K562 (cell line): ENCODE measurements around the gene ARHGAP4. TPM values are rescaled to one million over a fixed set of nuclear protein-coding genes. Genes with fewer than 3 reads are reported as not detected.

Experiments used
- BHLHE40 ChIP-seq: IDR thresholded peaks from 2 replicates; pipeline ENCODE4 v1.6.1; 2011; ENCODE audit warnings: low read length, improper control_type of control experiment
- CHCHD3 ChIP-seq: fragments of 250-450 bp; sonication (Bioruptor Pico); IDR thresholded peaks from 2 replicates; pipeline ENCODE4 v2.1.2; 2022; ENCODE audit warnings: mild to moderate bottlenecking
- CHD1 ChIP-seq: fragments of 200-600 bp; sonication (generic); IDR thresholded peaks from one replicate; pipeline ENCODE4 v1.6.1; 2012; ENCODE audit warnings: mild to moderate bottlenecking, moderate library complexity, low read length, inconsistent platforms
- GATAD2B ChIP-seq: fragments of 450-650 bp; IDR thresholded peaks from 2 replicates; pipeline ENCODE4 v1.6.1; 2017; ENCODE audit warnings: mild to moderate bottlenecking, borderline replicate concordance
- ILF3 ChIP-seq: fragments of 450-650 bp; IDR thresholded peaks from 2 replicates; pipeline ENCODE4 v1.6.1; 2018; ENCODE audit warnings: antibody characterized with exemption, mild to moderate bottlenecking, moderate library complexity, borderline replicate concordance
- KDM1A ChIP-seq, 2 experiments: fragments of 450-650 bp; IDR thresholded peaks; 2 replicates each; pipeline ENCODE4 v1.6.1; 2016; ENCODE audit warnings: mild to moderate bottlenecking in 2 of 2
- SAFB2 ChIP-seq: fragments of 200-400 bp; formaldehyde crosslinking; IDR thresholded peaks from 2 replicates; pipeline ENCODE4 v1.6.1; 2018; ENCODE audit warnings: borderline replicate concordance, low read length, low read depth, moderate library complexity; ENCODE audit not compliant: severe bottlenecking
- SPI1 ChIP-seq: IDR thresholded peaks from 2 replicates; pipeline ENCODE4 v1.6.1; 2011; ENCODE audit warnings: low read depth, low read length, control low read depth, borderline replicate concordance
- STAT5A ChIP-seq: IDR thresholded peaks from 2 replicates; pipeline ENCODE4 v1.6.1; 2012; ENCODE audit warnings: low read length, inconsistent platforms, borderline replicate concordance
- ZNF133 ChIP-seq: fragments of 250-450 bp; sonication (Bioruptor Pico); IDR thresholded peaks from 2 replicates; pipeline ENCODE4 v1.4.0; 2020; ENCODE audit warnings: mild to moderate bottlenecking
- ZNF146 ChIP-seq: IDR thresholded peaks from one replicate; pipeline ENCODE4 v1.6.1; 2018; ENCODE audit warnings: missing compliant biosample characterization; ENCODE audit not compliant: unreplicated experiment
- ZNF431 ChIP-seq: sonication (generic); formaldehyde crosslinking; IDR thresholded peaks from 2 replicates; pipeline ENCODE4 v1.8.0; 2022; ENCODE audit warnings: mild to moderate bottlenecking, missing genetic modification reagents
- polyA plus RNA-seq, 8 experiments: library from polyadenylated mRNA; depleted of rRNA in 4 of 8; stranded (reverse) in 5 of 8; unstranded in 3 of 8; fragments of >200 nt; fragmentation: Nextera tagmentation in 2 of 8; fragmentation: Illumina TruSeq in 1 of 8; extraction: Ambion mirVana in 2 of 8; extraction: Trizol in 1 of 8; gene quantifications; 2 replicates each; pipeline versions ENCODE4 v1.2.1 to v1.2.3, GENCODE V29; 2011 to 2014; ENCODE audit warnings: inconsistent platforms in 1 of 8, missing spikeins in 1 of 8
- total RNA-seq, 7 experiments: library from RNA; depleted of rRNA in 6 of 7; stranded (reverse); fragments of >200 nt in 6 of 7; fragmentation: Illumina TruSeq in 2 of 7; extraction: Trizol in 2 of 7; gene quantifications; 2 replicates each; pipeline versions ENCODE4 v1.2.1 to v1.2.3, GENCODE V29; 2011 to 2021; ENCODE audit warnings: low replicate concordance in 1 of 7
- TF ChIP-seq, protein P1 (sequence below): fragments of 450-650 bp; IDR thresholded peaks from 2 replicates; pipeline ENCODE4 v1.6.1; 2016; ENCODE audit warnings: low read depth
- TF ChIP-seq, protein P2 (sequence below): sonication (generic); formaldehyde crosslinking; IDR thresholded peaks from 2 replicates; pipeline ENCODE4 v1.8.0; 2022; ENCODE audit warnings: missing genetic modification reagents, mild to moderate bottlenecking, moderate library complexity, borderline replicate concordance
- TF ChIP-seq, protein P3 (sequence below): sonication (generic); formaldehyde crosslinking; IDR thresholded peaks from 2 replicates; pipeline ENCODE4 v1.4.0; 2020; ENCODE audit warnings: mild to moderate bottlenecking, missing genetic modification reagents
- TF ChIP-seq, protein P4 (sequence below): sonication (generic); formaldehyde crosslinking; IDR thresholded peaks from 2 replicates; pipeline ENCODE4 v1.8.0; 2023; ENCODE audit warnings: mild to moderate bottlenecking, missing genetic modification reagents

Gene ARHGAP4
- total and polyA plus RNA-seq, 9 of the 15 experiments (the other 6 are each of a cell fraction or from before 2014, with no cell fraction given), result 0.30 to 81.8 (median 13.5) TPM

DNA sequence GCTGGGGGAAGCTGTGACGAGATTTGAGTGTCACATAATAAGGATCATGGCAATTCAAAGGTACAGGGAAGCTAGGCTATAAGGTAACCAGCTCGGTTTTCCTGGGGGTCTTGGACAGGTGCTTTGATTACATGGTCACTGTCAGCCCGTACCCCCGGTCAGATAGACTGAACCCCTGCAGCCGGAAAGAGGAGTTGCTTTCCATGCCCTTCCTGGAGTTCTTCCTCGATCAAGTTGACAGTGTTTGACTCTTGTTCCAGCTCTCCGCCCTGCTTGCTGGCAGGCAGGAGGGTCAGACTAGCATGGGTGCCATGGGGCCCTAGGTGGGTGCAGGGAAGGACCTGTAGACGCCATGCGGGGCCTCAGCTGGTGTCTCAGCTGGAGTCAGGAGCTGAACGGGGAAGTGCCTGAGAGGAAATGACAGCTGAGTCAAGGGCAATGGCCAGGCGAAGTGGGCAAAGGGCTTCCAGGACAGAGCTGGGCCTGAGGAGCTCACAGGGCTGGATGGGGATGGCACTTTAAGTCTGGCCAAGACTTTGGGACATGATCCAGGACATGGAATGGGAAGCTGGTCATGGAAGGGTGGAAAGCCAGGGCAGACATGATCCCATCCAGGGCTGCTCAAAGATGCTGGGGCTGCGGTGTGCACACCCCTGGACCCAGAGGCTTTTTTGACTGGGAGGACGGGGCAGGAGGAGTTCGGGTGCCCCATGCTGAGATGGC, 48.1 kb upstream of the ARHGAP4 start (continued):
- TF ChIP-seq, protein P1, sequence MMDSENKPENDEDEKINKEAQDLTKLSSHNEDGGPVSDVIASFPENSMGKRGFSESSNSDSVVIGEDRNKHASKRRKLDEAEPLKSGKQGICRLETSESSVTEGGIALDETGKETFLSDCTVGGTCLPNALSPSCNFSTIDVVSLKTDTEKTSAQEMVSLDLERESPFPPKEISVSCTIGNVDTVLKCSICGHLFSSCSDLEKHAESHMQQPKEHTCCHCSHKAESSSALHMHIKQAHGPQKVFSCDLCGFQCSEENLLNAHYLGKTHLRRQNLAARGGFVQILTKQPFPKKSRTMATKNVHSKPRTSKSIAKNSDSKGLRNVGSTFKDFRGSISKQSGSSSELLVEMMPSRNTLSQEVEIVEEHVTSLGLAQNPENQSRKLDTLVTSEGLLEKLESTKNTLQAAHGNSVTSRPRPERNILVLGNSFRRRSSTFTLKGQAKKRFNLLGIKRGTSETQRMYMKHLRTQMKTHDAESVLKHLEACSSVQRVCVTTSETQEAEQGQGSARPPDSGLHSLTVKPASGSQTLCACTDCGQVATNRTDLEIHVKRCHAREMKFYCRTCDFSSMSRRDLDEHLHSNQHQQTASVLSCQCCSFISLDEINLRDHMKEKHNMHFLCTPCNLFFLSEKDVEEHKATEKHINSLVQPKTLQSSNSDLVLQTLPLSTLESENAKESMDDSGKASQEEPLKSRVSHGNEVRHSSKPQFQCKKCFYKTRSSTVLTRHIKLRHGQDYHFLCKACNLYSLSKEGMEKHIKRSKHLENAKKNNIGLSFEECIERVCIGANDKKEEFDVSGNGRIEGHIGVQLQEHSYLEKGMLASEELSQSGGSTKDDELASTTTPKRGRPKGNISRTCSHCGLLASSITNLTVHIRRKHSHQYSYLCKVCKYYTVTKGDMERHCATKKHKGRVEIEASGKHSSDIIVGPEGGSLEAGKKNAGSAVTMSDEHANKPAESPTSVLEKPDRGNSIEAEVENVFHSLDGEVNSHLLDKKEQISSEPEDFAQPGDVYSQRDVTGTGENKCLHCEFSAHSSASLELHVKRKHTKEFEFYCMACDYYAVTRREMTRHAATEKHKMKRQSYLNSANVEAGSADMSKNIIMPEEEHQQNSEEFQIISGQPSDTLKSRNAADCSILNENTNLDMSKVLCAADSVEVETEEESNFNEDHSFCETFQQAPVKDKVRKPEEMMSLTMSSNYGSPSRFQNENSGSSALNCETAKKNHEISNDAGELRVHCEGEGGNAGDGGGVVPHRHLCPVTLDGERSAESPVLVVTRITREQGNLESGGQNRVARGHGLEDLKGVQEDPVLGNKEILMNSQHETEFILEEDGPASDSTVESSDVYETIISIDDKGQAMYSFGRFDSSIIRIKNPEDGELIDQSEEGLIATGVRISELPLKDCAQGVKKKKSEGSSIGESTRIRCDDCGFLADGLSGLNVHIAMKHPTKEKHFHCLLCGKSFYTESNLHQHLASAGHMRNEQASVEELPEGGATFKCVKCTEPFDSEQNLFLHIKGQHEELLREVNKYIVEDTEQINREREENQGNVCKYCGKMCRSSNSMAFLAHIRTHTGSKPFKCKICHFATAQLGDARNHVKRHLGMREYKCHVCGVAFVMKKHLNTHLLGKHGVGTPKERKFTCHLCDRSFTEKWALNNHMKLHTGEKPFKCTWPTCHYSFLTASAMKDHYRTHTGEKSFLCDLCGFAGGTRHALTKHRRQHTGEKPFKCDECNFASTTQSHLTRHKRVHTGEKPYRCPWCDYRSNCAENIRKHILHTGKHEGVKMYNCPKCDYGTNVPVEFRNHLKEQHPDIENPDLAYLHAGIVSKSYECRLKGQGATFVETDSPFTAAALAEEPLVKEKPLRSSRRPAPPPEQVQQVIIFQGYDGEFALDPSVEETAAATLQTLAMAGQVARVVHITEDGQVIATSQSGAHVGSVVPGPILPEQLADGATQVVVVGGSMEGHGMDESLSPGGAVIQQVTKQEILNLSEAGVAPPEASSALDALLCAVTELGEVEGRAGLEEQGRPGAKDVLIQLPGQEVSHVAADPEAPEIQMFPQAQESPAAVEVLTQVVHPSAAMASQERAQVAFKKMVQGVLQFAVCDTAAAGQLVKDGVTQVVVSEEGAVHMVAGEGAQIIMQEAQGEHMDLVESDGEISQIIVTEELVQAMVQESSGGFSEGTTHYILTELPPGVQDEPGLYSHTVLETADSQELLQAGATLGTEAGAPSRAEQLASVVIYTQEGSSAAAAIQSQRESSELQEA, result no peak
- TF ChIP-seq KDM1A (IDR thresholded peaks at IDR 0.05) (no peak), CHD1 (no peak), ILF3 (no peak), SAFB2 (no peak), SPI1 (peak; percentile 48; the same call in 1 of the 2 replicates), CHCHD3 (CRISPR knock-in tag) (no peak), STAT5A (no peak), GATAD2B (no peak), ZNF431 (no peak), BHLHE40 (no peak), ZNF133 (no peak), ZNF146 (CRISPR knock-in tag) (no peak)
- TF ChIP-seq, protein P2, sequence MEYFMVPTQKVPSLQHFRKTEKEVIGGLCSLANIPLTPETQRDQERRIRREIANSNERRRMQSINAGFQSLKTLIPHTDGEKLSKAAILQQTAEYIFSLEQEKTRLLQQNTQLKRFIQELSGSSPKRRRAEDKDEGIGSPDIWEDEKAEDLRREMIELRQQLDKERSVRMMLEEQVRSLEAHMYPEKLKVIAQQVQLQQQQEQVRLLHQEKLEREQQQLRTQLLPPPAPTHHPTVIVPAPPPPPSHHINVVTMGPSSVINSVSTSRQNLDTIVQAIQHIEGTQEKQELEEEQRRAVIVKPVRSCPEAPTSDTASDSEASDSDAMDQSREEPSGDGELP (CRISPR knock-in tag), result peak; percentile 58; the same call in 1 of the 2 replicates
- TF ChIP-seq, protein P3, sequence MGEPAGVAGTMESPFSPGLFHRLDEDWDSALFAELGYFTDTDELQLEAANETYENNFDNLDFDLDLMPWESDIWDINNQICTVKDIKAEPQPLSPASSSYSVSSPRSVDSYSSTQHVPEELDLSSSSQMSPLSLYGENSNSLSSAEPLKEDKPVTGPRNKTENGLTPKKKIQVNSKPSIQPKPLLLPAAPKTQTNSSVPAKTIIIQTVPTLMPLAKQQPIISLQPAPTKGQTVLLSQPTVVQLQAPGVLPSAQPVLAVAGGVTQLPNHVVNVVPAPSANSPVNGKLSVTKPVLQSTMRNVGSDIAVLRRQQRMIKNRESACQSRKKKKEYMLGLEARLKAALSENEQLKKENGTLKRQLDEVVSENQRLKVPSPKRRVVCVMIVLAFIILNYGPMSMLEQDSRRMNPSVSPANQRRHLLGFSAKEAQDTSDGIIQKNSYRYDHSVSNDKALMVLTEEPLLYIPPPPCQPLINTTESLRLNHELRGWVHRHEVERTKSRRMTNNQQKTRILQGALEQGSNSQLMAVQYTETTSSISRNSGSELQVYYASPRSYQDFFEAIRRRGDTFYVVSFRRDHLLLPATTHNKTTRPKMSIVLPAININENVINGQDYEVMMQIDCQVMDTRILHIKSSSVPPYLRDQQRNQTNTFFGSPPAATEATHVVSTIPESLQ (CRISPR knock-in tag), result no peak
- TF ChIP-seq, protein P4, sequence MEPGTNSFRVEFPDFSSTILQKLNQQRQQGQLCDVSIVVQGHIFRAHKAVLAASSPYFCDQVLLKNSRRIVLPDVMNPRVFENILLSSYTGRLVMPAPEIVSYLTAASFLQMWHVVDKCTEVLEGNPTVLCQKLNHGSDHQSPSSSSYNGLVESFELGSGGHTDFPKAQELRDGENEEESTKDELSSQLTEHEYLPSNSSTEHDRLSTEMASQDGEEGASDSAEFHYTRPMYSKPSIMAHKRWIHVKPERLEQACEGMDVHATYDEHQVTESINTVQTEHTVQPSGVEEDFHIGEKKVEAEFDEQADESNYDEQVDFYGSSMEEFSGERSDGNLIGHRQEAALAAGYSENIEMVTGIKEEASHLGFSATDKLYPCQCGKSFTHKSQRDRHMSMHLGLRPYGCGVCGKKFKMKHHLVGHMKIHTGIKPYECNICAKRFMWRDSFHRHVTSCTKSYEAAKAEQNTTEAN (CRISPR knock-in tag), result no peak
